Hippocampal formation (tissue), 2 donors: ENCODE measurements around the gene DLGAP4.

Source experiments
- DNase-seq, 2 donors: peaks; one replicate each; lab custom pipeline; 2025; lab: John Stamatoyannopoulos, UW

Gene DLGAP4

GRCh38 chr20:36478137-36478905, 172.2 kb downstream of the DLGAP4 start:
- DNase-seq = no peak

- DNase-seq = no peak
Observed at GRCh38 chr20:36479938-36480337, 173.8 kb downstream of the DLGAP4 start.

DNA sequence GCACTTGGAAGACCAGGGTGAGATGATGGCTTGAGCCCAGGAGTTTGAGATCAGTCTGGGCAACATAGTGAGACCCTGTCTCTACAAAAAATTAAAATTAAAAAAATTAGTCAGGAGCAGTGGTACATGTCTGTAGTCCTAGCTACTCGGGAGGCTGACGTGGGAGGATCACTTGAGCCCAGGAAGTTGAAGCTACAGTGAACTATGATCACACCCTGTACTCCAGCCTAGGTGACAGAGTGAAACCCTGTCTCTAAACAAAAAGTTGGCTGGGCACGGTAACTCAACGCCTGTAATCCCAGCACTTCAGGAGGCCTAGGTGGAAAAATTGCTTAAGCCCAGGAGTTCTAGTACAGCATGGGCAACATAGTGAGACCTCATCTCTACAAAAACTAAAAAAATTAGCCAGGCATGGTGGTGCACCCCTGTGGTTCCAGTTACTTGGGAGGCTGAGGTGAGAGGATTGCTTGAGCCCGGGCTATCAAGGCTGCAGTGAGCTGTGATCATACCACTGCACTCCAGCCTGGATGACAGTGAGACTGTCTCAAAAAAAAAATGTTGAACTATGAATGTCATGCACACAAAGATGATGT, 174.4 kb downstream of the DLGAP4 start:
- no peak for DNase-seq

DNA sequence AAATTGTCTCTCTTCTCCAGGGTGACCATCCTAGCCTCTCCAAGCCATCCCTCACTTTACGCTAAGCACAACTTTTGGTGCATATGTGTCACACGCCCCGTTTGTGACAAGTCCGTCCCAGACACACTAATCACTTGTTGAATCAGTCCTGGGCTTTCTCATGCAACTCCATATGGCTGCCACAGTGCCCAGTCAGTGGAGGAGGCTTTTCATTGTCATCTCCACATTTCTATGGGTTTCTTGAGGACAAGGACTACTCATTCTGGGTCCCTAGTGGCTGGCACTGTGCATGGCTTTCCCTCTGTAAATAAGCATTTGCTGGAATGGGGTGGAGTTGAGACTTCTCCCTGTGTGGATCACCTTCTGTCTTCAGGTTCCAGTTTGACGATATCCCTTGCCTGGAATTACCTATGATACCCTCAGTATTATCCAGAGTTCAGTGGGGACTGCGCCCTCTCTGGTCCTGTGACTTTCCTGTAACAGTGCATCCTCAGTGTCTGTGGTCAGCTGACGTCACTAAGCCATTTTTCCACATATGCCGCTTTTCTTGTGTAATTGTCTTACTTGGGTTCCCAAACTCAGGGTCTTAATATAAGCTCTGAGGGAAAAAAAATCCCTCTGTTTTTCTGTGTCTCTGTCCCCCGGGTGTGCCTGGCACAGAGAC, 175.4 kb downstream of the DLGAP4 start:
- no peak for DNase-seq

- DNase-seq = no peak
Observed at GRCh38 chr20:36482044-36482473, 175.9 kb downstream of the DLGAP4 start.

GRCh38 chr20:36483209-36483918, 177.2 kb downstream of the DLGAP4 start:
- no peak for DNase-seq

DNA sequence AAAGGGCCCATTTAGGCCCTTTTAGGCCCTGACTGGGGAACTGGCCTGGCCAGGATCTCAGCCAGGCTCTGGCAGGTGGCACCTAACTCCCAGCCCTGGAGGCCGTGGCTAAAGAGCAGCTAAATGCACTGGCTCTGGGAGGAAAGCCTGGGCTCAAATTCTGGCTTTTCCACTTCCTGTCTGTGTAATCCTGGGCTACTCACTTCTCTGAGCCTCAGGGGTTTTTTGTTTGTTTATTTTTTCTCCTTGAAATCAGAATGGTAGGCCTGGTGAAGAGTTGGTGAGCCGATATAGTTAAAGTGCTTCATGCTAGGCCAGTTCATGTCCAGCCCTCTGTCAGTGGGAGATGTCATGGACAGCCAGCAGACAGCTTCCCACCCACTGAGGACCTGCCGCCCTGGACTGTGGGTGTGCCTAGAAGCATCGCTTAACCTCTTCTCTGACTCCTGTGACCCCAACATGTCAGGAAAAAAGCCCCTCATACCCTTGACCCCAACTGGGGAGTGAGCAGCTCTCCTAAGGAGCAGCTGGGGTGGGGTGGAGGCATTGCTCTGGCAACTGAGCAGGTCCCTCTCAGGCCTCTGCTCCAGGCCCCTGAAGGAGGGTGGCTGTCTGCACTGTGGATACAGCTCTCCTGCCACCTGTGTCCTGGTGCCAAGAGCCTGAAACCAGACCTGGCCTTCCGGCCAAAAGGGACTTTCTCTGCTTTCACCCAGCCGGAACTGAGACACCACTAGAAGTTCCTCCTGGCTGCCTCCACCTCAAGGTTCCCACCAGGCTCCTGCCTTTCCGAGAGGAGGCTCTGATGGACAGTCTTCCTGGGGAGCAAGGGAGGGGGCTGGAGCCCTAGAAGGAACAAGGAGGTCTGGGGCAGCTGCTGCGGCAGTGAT, 178.0 kb downstream of the DLGAP4 start:
- no peak for DNase-seq

- DNase-seq = no peak
Observed at GRCh38 chr20:36485286-36485685, 179.1 kb downstream of the DLGAP4 start.

- no peak for DNase-seq
Observed at GRCh38 chr20:36487069-36487468, 180.9 kb downstream of the DLGAP4 start.

DNA sequence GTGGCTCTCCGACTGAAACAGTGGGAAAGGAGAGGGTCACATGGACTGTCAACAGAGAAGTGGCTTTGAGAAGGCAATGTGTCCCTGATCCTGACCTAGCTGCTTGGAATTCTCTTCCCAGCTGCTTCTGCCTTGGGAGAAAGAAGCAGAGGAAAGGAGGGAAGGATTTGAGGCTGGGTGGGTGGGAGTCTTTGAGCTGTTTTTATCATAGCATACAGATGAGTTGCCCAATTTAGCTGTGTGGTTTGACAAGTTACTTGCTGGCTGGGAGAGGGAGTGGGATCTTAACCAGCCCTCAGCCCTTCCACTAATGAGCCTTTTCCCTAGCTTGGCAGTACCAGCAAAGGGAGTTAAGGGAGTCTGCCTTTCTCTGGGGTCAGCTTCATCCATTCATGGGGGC, 184.1 kb downstream of the DLGAP4 start:
- no peak for DNase-seq

DNA sequence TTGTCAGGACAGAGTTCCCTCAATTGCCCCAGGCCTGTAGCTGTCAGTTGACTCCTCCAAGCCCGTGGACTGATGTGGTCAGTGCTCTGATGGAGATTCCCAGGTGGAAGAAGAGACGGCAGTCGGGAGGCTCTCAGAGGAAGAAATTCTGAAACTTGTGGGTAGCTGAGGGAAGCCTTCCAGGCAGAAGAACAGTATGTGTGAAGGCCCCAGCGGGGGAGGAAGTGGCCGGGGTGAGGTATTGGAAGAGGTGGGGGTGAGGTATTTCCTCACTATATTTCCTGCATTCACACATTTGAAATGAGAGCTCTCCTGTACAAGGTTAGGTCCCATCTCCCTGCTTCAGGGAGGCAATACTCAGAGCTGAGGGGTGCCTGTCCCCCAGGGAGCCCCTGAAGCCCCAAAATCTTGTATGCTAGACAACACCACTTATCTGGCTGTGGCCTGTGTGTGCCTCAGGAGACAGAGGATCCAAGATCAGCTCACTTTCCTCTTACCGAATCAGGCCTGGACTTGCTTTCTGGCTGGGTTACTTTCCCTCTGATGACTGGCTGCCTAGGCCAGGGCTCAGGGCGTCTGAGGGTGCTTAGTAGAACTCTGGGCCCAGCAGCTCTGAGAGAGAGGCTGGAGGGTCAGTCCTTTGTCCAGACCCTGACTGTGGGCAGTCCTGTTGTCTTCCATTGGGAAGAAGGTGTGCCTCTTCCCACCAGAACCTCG, 185.9 kb downstream of the DLGAP4 start:
- DNase-seq = no peak

- DNase-seq = no peak
Observed at GRCh38 chr20:36493051-36493800, 187.1 kb downstream of the DLGAP4 start.

DNA sequence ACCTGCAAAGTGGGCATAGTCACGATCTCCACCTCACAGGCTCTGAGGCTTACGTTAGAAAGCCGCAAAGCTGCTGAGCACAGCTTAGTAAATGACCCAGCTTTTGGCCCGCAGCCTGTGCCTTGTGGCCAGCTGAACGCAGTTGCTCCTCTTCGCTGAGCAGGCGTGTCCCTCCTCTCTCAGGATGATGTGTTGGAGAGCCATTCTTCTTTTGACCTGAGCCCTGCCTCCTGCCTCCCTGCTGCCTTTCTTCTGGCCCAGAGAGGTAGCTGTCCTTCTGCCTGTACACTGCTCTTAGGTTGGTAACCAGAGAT, 187.6 kb downstream of the DLGAP4 start:
- no peak for DNase-seq

DNA sequence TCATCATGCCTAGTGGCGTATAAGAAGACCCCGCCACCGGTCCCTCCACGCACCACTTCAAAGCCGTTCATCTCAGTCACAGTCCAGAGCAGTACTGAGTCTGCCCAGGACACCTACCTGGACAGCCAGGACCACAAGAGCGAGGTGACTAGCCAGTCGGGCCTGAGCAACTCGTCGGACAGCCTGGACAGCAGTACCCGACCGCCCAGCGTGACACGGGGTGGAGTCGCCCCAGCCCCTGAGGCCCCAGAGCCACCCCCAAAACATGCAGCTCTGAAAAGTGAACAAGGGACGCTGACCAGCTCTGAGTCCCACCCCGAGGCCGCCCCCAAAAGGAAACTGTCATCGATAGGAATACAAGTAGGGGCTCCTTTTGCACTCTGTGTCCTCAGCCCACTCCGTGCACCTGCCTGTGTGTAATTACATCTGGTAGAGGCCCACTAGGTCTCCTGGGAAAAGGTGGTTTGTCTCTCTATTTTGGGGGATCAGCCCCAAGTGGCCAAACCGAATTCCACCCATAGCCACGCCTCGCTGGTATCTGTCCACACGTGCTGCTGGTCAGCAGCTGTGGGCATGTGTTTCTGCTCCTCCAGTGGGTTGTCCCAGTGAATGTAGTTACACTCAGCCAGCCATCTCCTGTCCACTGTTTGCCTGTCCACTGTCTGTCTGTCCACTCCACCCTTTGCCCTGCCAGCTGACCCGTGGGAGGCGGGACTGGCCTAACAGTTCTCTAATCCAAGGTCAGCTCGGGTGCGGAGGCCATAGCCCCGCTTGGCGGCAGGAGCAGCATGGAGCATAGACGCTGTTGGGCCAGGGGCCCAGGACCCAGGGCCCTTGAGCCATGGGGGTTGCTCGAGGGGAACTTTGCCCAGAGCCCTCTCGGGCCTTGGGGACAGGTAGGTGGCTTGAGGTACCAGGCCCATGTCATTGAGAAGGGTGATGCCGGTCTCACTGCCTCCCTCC, 190.8 kb downstream of the DLGAP4 start:
- DNase-seq = no peak

- DNase-seq = no peak
Observed at GRCh38 chr20:36497856-36498255, 191.7 kb downstream of the DLGAP4 start.

DNA sequence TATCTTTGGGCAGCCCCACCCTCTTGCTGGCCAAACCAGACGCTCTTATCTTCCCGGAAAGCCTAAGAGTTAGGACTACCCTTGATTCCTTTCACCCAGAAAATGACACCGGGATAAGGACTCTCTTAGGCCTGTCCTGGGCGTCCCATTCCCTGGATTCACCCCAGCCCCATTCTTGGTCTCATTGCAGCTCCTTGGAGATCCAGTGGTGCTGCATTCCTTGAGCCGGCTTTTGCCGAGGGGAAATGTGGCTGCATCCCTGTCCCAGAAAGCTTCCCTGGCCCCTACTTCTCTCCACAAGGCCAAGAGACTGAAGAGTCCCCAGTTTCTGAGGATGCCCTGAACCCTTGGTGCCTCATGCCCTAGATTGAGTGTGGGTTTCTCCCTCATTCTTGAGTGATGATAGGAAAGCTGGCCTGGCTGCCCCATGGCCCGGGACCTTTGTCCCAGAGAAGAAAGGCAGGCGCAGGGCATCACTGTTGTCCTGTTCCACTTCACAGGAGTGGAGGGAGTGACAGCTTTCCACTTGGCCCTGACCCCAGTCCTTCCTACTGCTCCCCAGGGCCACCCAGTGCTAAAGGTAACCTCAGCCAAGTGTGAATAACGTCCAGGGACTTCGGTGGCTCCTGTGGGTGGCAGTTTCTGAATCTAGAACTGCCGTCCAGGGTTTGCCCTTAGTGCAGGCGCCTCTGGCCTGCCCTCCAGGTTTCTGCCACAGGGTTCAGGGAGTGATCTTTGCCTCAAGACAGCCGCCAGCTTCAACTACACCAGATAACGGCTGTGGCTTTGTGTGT, 192.4 kb downstream of the DLGAP4 start:
- DNase-seq = no peak

DNA sequence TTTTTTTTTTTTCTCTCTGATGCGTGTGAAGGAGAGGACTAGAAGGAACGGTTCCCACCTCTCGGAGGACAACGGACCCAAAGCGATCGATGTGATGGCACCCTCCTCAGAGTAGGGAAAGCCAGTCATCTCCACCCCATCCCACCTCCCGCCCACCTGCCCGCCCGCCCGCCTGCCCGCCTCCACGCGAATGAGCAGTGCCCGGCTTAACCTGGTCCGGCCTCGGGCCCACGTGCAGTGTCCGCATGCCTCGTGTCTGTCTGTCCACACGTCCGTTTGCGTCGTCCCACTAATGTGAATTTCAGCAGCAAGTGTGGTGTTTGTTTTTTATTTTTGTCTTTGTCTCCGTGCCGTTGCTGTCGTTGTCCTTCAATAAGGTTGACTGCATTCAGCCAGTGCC, 193.1 kb downstream of the DLGAP4 start:
- DNase-seq = no peak
